ENCODE results near the gene TRIP13.
"Not testable (repeated sequence)": the region's sequence is repeated elsewhere in the genome, so short reads cannot be mapped to it uniquely, and the experiment has no call there.

The TRIP13 gene

DNA sequence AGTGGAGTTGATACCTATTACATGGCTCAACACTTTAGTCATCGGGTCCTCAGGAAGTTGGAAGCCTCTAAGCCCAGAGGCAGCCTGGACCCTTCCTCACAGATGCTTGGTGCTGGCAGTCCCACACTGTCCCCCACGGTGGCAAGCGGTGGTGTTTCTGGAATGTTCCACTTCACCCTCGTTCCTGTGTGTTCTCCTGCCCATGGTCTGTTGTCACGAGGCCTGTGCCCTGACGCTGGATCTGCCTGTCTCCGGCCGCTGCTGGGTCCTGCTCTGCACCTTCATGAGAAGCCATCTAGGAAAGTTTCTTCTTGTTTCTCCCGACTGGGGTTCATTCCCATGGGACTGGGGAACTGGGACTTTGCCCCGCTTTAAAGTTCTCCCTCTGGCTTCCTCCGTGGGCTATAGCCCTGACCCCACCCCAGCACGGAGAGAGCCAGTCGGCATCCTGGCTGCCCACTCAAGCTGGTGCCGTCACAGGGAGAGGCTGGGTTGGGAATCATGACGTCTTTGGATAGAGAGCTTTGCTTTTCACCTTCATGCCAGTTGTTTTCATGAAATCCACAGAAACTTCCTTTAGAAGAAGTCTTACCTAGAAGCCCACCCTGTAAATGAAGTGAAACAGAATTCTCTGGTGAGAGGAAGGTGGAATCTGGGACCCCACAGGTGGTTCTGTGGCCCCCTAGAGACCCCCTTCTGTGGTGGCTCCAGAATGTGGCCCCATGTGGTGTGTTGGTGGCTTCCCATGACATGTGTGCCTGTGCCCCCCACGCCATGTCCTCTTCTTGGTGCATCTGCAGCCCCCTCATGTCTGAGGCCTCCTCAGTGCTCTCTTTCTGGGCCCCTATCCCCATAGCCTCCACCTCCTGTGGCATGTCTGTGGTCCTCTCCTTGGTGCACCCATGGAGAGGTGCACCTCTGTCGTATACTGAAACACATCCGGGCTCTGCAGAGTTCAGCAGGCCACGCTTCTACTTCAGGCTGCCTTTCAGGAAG, 43.8 kb downstream of the TRIP13 start:
- DNase-seq (ENCODE audit: low read depth in 2 of 2), result no peak

DNA sequence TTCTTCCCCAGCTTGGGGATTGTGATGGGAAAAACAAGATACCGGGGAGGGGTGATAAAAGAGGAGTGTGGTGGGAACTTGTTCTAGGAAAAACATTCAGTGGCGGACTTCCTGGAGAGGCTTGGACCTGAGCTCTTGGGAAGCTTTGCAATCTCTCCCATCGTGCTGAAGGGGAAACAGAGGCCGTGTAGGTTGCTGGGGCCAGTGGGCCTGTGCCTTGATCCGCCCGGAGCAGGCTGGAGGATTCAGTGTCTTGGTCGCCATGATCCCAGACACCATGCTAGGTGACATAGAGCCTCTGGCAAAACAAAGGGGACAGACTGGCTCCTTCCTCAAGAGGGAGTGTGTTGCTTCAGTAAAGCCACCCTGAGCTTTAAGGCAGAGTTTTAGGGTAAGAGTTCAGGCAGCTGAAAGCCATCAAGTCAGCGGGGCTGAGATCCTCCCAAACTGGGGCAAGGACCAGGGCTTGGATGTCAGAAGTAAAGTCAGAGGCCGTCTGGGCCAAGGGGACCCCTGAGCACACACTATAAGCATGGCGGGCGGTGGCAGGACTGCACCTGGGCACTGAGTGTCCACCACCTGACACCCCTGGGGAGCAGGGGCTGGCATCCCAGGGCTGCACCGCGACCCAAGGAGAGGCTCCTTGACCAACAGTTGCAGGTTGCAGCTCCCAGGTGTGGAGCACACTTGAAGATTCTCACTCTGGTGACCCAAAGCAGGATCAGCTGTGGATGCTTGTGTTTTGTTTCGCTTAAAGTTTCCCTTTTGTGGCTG, 44.7 kb downstream of the TRIP13 start:
- DNase-seq (ENCODE audit: low read depth in 2 of 2), result no peak

DNA sequence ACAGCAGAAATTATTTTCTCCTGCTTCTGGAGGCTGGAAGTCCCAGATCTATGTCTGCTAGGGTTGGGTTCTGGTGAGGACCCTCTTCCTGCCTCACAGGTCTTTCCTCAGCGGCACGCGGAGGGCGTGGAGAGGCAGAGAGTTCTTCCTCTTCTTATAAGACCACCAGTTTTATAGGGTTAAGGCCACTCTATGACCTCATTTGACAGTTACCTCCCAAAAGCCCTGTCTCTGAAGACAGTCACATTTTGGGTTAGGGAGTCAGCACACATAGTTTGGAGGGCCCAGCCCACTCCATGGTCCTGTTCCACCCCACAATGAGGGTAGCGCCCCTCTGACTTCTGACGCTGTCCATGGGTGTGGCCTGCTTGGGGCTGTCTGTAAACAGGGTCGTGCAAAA, 46.7 kb downstream of the TRIP13 start:
- DNase-seq (ENCODE audit: low read depth in 2 of 2), result no peak

DNA sequence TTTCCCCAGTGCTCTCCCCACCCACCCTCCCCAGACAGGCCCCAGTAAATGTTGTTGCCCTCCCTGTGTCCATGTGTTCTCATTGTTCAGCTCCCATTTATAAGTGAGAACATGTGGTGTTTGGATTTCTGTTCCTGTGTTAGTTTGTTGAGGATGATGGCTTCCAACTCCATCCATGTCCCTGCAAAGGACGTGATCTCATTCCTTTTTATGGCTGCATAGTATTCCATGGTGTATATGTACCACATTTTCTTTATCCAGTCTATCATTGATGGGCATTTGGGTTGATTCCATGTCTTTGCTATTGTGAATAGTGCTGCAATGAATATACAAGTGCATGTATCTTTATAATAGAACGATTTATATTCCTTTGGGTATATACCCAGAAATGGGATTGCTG, 48.1 kb downstream of the TRIP13 start:
- not testable (repeated sequence) for DNase-seq (ENCODE audit: low read depth in 2 of 2)

DNA sequence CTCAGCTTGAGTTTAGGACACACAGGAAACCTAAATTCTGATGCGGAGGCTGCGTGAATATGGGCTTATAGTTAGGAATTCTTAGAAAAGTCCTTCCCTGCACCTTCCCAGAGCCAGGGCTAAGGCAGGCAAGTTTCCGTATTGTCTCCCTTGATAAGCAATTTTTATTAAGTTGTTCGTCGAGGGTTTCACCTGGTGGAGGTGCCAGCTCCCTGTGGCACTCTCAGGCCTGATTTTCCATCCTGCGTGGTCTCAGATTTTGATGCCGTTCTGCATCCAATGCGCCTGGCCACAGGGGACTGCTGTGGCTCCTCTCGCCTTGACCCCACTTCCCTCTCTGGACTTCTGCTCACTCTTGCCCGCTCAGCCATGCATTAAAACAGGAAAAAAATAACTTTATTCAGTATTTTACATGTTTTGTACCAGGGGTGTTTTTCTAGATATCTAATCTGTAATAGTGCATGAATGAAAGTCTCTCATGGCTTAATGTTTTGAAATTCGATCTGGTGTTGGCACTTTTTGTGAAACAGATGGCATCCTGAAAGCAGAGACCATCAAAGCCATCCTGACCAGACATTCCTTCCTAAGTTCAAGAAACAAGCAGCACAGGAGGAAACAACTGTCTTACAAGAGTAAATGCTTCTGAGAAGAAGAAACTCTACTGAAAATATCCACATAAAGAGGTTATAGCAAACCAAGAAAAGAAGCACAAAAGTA, 50.7 kb downstream of the TRIP13 start:
- no peak for DNase-seq (ENCODE audit: low read depth in 2 of 2)

DNA sequence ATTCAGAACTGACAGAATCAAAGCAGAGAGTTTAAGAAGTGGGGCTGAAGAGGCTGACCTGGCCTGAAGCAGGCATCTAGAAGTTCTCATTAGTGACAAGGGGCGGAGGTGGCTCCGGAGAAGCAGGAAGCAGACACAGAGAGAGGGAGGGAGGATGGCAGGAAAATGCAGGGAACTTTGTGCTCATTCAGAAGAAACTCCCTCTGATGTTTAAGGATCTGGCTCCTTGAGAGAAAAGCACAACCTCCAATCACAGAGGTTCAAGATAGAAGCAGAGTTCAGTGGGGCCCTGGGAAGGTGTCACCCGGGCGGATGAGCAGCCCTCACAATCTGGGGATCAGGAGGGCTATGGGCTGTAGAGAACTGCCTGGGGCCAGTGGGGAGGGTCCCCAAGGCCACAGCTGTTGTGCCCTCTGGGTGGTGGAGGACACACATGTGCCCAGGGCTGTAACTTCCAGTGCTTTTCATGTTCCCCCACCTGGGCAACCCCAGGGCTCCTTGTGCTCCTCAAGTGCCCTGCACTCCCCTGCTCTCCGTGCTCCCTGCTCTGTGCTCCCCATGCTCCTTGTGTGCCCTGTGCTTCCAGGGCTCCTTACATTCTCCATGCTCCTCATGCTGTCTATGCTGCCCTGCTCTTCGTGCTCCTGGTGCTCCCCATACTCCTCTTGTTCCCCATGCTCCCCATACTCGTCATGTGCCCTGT, 51.4 kb downstream of the TRIP13 start:
- no peak for DNase-seq (ENCODE audit: low read depth in 2 of 2)

DNA sequence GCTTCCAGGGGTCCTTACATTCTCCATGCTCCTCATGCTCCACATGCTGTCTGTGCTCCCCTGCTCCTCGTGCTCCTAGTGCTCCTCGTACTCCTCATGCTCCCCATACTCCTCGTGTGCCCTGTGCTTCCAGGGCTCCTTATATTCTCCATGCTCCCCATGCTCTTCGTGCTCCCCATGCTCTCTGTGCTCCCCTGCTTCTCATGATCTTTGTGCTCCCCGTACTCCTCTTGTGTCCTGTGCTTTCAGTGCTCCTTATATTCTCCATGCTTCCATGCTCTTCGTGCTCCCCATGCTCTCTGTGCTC, 51.9 kb downstream of the TRIP13 start:
- DNase-seq (ENCODE audit: low read depth in 2 of 2), result no peak

DNA sequence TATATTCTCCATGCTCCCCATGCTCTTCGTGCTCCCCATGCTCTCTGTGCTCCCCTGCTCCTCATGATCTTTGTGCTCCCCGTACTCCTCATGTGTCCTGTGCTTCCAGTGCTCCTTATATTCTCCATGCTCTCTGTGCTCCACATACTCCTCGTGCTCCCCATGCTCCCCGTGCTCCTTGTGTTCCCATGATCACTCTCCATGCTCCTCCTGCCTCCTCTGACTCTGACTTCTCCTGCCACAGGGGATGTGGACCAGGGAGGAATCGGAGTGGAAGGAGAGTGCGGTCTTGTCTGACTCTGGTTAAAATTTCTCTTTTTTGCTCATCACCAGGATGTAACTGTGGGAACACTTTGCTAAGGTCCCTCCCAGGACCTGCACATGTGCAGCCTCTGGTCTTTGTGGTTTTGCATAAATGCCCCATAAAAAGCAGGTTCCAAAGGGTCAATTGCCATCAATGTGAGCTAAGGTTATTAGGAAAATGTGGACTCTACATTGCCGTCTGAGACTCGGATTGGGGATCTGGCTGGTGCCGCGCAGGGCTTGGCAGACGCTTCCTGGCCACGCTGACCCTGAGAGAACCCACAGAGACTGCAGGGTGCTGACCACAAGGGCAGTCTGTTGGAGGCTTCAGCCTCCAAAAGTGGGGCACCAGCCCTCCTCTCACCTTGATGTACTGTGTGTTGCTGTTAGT, 52.5 kb downstream of the TRIP13 start:
- no peak for DNase-seq (ENCODE audit: low read depth in 2 of 2)

DNA sequence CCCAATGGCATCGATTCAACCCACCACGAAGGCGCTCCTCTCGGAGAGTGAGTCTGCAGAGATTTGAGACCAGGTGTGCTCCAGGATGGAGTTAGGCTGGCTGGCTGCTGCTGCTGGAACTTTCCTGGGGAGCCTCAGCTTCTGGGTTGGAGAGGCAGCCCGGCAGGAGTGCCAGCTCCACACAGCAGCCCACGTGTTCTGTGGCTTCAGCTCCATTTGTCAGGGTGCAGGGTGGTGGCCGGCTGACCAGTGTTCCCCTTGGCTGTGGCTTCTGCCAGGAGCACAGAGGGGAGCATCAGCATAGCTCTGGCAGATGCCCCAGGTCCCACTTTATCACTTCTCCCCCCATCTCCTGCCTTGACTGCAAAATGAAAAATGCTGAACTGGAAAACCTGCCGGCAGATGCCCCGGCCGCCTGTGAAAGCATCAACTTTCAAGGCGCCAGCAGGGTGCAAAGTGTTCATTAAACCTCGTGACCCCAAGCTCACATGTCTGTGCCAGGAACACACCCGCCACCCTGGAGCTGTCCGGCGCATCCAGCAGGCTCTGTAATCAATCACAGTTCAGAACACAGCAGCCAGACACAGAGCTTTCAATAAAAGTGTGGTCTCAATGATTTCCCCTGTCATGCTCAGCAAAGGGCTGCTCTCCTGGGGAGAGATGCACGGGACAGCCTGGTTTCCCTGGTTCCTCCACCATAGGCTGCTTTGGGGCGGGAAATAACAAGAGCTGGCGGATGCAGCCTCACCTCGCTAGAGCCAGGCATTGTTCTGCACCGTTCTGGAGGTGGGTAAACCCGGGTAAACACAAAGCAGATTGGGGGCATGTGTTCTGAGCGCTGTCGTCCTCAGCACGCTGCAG, 53.2 kb downstream of the TRIP13 start:
- DNase-seq (ENCODE audit: low read depth in 2 of 2), result no peak

DNA sequence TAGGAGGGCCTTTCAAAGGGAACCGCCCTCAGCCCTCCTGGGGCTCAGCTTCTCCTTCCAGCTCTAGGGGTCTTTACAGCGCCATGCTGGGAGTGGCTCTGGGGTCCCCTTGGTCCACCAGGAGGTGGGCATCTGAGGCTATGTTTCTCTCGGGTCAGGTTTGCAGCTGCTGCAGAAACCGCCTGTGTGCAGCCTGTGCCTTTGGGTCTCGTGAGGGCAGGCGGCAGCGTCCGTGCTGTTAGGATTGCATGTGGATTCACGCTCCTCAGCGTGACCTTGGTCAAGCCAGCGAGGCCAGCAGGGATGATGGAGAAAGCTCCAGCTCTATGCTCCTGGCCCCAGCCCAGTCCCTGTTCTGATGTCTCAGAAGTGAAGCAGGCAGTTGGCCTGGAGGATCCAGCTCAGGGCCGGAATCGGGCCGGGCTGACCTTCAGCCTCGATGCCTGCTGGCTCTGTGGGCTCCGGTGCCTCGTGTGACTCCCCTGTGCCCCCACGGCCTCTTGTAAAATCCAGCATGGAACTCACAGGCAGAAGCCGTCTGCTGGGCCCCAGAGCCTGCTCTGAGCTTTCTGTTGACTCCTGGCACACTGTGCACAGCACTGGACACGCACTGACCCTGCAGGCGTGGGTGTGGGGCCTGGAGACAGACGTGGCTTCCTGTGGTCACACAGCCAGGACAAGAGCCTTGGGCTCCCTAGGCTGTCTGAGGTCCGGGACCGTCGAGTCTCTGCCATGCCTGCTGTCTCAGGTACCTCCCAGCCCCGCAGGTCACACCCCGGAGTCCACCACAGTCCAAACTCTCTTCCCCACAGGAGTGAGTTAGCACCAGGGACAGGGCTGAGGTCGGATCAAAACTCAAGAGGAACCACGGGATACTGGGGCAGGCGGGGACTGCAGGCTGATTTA, 54.3 kb downstream of the TRIP13 start:
- no peak for DNase-seq (ENCODE audit: low read depth in 2 of 2)

DNA sequence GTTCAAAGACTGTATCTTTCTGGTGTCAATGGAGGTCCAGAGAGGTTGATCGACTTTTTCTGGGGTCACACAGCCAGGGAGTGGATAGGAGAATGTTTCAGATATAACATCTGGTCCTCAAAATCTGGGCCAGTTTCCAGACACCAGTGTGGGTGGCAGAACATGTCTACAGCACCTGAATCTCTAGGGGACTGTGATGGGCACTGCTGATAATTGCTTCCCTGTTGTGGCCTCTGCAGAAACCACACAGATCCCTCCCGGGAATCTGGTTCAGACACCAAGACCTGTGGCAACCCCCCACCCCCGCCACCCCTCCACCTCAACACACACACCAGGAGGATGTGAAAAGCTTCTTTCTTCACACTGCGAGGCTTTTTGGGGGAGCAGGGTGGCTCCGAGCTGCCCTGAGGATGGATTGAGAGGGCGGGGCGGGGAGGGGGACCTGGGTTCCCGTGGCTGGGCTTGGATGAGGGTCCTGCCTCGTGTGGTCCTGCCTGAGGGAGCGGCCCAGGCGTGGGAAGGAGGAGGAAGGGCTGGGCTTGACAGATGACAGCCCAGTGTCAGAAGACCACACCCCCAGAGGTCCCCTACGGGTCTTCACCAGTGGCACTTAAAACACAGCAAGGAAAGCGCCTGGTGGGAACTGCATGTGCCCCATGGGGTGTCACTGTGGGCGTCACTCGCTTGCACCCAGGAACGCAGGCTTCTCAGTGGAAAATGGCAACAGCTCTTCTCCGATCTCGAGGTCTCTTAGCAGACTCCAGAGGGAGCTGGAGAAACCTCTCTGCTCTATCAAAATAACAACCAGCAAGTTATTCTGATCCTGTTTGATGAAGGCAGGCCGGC, 55.2 kb downstream of the TRIP13 start:
- DNase-seq (ENCODE audit: low read depth in 2 of 2), result no peak

DNA sequence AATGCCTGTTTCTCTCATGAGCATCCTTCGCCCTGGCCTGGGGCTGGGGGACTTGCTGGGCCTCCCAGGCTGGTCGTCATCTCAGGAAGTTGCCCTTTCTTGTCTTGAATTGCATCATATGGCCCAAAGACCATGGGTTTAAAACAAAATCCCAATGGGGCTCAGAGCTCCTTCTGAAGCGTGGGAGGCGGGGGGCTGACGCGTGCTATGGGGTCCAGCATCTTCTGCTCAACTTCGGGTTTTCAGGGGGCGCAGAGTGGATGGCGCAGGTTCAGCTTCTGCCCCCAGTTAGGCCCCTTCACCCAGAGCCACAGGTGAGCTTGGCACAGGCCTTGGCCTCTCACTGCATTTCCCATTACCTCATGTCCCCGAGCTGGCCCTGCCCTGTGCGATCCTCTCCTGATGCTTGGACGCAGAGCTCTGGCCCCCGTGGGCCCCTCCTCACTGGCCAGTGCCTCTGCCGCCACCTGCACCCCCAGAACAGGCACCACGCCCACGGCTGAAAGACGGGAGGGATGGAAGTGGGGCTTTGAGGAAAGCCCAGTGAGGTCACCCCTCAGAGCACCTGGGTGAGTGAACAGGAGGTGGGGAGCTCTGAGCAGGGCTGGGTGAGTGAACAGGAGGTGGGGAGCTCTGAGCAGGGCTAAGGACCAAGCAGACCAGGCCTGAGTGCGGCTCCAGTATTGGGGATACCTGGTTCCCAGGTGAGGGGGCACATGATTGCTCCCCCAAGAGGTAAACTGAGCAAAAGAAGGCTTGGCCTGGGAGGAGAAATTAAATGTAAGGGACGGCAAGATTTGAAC, 56.0 kb downstream of the TRIP13 start:
- no peak for DNase-seq (ENCODE audit: low read depth in 2 of 2)

DNA sequence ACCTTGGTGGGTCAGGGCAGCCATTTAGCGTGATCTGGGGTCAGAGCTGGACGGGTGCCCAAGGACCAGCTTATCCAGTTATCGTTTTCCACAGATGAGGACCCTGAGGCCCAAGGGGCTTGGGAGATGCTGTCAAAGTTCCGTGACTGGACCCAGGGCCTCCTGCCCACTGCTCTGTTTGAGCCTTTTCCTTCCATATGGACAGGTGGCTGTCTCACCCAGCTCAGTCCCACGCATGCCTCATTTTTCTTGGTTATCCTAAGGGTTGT, 56.5 kb downstream of the TRIP13 start:
- DNase-seq (ENCODE audit: low read depth in 2 of 2), result no peak

DNA sequence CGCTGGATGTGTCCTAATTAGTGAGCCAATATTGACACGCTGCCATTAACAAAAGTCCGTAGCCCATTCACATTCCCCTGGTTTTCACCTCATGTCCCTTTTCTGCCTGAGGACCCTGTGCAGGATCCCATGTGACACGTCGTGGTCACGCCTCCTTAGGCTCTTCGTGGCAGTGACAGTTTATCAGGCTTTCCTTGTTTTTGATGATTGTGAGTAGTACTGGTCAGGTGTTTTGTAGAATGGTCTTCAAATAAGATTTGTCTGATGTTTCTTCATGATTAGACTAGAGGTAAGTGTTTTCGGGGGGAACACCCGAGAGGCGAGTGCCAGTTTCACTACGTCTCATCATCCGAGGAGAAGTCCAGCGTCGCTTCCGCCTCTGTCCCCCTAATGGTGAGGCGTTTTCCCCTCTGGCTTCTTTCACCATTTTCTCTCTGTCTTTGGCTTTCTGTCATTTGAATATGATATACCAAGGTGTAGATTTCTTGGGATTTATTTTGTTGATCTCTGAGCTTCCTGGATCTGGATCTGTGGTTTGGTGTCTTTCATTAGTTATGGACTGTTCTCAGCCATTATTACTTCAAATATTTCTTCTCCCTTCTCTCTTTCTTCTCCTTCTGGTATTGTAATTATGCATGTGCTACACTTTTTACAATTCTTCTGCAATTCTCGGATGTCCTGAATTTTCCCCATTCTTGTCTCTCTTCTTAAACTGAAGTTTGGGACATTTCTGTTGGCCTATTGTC, 57.3 kb downstream of the TRIP13 start:
- DNase-seq (ENCODE audit: low read depth in 2 of 2), result no peak

DNA sequence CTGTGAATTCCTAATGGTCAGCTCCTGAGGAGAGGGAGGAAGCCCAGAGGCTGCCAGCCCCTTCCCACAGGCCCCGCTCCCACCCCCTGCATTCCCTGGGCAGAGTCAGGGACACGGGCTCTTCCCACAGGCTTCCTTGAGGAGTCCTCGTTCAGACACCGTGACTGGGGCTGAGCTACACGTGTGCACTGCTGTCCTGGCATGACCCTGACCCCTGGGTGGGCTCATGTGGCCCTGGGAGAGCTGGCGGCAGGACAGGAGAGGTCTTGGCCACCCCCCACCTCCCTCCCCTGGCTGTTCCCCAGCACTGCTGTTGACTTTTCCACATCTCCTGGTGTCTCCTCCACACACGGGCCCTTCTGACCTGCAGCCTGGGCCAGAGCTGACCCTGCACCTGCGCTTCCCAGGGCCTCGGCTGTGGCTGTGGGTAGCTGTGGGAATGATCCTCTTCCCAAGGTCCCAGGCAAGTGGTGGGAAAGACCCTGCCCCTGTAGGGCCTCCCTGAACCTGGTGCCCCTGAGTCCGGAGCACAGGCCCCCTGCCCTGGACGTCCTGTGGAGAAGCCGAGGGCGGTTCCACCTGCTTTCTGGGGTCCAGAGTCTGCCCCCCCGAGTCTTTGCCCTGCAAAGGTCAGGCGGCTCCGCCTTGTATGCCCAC, 59.4 kb downstream of the TRIP13 start:
- no peak for DNase-seq (ENCODE audit: low read depth in 2 of 2)

DNA sequence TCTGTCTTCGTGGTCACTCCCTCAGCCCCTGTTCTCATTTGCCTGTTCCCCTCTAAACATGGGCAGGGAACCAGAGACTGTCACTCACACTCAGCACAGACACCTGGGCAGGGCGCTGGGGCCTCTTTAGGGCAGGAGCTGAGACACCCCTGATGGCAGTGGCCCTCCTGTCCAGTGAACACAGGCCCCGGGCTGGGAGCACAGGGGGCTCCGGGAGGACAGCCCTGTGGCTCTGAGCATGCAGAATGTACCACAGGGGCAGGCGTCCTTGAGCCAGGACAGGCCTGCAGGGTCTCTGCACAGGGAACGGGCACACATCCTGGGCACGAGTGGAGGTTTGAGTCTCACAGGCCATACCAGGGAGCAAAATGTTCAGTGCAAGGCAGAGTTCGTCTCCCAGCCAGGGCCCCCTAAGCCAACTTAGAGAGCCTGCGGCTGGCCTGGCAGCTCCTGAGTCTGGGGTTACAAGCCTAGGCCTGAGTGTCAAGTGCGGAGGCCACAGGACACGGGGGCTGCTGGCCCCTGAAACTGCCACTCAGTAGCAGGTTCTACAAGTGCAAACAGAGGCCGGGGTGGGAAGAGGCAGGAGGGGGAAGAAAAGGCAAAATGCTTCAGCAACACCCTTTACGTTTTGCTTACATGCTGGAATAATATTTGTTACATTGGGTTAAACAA, 60.0 kb downstream of the TRIP13 start:
- DNase-seq (ENCODE audit: low read depth in 2 of 2), result no peak
